Common myeloid progenitor, CD34-positive (primary cell): ENCODE data around the gene FYCO1.

ENCODE experiments used
- CTCF ChIA-PET: fragments of 350-600 bp; sonication (Branson Sonifier 250); formaldehyde crosslinking; loops from one replicate; lab custom pipeline; 2021; ENCODE audit warnings: antibody characterized with exemption; lab: Charles Lee
- POLR2A ChIA-PET: fragments of 350-600 bp; sonication (Branson Sonifier 250); formaldehyde crosslinking; loops from one replicate; lab custom pipeline; 2021; ENCODE audit warnings: antibody characterized with exemption; lab: Charles Lee
- DNase-seq, 3 donors: peaks; one replicate each; pipeline versions ENCODE4 v3.0.0 to v3.0.0-alpha.2; 2013
- H3K27ac ChIP-seq, 2 experiments: 1 replicate in 1 of 2; 2 replicates in 1 of 2; pipeline ENCODE4 v1.7.0; 2013; ENCODE audit warnings: inconsistent platforms in 2 of 2, low read length in 2 of 2, mild to moderate bottlenecking in 2 of 2, low read depth in 1 of 2, moderate library complexity in 1 of 2; ENCODE audit not compliant: severe bottlenecking in 2 of 2, insufficient read depth in 1 of 2, poor library complexity in 1 of 2
- H3K27me3 ChIP-seq, 5 experiments: replicated peaks in 2 of 5; 1 replicate in 3 of 5; 2 replicates in 2 of 5; pipeline versions ENCODE4 v1.6.1 to v1.7.0; 2013; ENCODE audit warnings: low read length in 4 of 5, mild to moderate bottlenecking in 2 of 5, moderate library complexity in 2 of 5, inconsistent platforms in 1 of 5; ENCODE audit not compliant: insufficient read depth in 5 of 5, control insufficient read depth in 4 of 5
- H3K36me3 ChIP-seq, 4 experiments: 1 replicate in 2 of 4; 2 replicates in 2 of 4; pipeline versions ENCODE4 v1.6.1 to v1.7.0; 2013; ENCODE audit warnings: low read length in 3 of 4, control low read depth in 1 of 4, mild to moderate bottlenecking in 1 of 4; ENCODE audit not compliant: control insufficient read depth in 4 of 4, insufficient read depth in 4 of 4
- H3K4me1 ChIP-seq, 4 experiments: 1 replicate in 3 of 4; 2 replicates in 1 of 4; pipeline versions ENCODE4 v1.6.1 to v1.7.1; 2013; ENCODE audit warnings: low read length in 3 of 4, mild to moderate bottlenecking in 3 of 4, control low read depth in 1 of 4, inconsistent platforms in 1 of 4, moderate library complexity in 1 of 4; ENCODE audit not compliant: control insufficient read depth in 4 of 4, insufficient read depth in 4 of 4; ENCODE audit errors: control extremely low read depth in 1 of 4
- H3K4me3 ChIP-seq, 7 experiments: 1 replicate in 4 of 7; 2 replicates in 3 of 7; pipeline versions ENCODE4 v1.5.1 to v1.7.0; 2013; ENCODE audit warnings: mild to moderate bottlenecking in 7 of 7, low read length in 6 of 7, moderate library complexity in 6 of 7, inconsistent platforms in 2 of 7, low read depth in 2 of 7, control low read depth in 1 of 7; ENCODE audit not compliant: insufficient read depth in 4 of 7, control insufficient read depth in 1 of 7; ENCODE audit errors: extremely low read depth in 1 of 7
- H3K9me3 ChIP-seq, 5 experiments: 1 replicate in 4 of 5; 2 replicates in 1 of 5; pipeline versions ENCODE4 v1.6.1 to v1.7.1; 2013; ENCODE audit warnings: low read length in 4 of 5, mild to moderate bottlenecking in 2 of 5, inconsistent platforms in 1 of 5, low read depth in 1 of 5, moderate library complexity in 1 of 5; ENCODE audit not compliant: control insufficient read depth in 4 of 5, insufficient read depth in 2 of 5; ENCODE audit errors: control extremely low read depth in 1 of 5
- WGBS: methylation state at CpG from one replicate; pipeline ENCODE4 v1.1.5; 2013; ENCODE audit not compliant: insufficient coverage; 5-methylcytosine and 5-hydroxymethylcytosine counted together

The FYCO1 gene

DNA sequence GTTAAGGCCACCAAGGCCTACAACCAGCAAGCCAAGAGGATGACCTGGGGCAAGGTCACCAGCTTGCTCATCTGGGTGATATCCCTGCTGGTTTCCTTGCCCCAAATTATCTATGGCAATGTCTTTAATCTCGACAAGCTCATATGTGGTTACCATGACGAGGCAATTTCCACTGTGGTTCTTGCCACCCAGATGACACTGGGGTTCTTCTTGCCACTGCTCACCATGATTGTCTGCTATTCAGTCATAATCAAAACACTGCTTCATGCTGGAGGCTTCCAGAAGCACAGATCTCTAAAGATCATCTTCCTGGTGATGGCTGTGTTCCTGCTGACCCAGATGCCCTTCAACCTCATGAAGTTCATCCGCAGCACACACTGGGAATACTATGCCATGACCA lies 48.7 kb downstream of the FYCO1 start:
- Histone ChIP-seq H3K4me1 (peaks cover 0 to 47% (median 20%) of the 10 kb centered on the region in 4 experiments), H3K9me3 (no peaks in the 10 kb centered on the region), H3K4me3 (no peak overlapping the region), H3K27me3 (no peaks in the 10 kb centered on the region), H3K36me3 (peaks cover 20 to 80% (median 49%) of the 10 kb centered on the region in 4 experiments), H3K27ac (no peak overlapping the region)
- WGBS, result 42% methylated on average over 3 of the region's 3 CpGs
- CTCF ChIA-PET, result interaction anchor here (1.1 to 4.9 kb wide), 7 partner anchors 8 to 140 kb away, joined by 3 to 28 read pairs (median 4); no protein-coding TSS in a partner anchor
- DNase-seq, result peak; percentile 25 to 71 (median 48)
- POLR2A ChIA-PET, result no interaction called here

GRCh38 chr3:45946307-45946706 lies 49.3 kb downstream of the FYCO1 start:
- Histone ChIP-seq H3K4me3 (no peak overlapping the region), H3K9me3 (no peaks in the 10 kb centered on the region), H3K27me3 (no peaks in the 10 kb centered on the region), H3K36me3 (peaks cover 20 to 75% (median 43%) of the 10 kb centered on the region in 4 experiments), H3K4me1 (peaks cover 0 to 52% (median 22%) of the 10 kb centered on the region in 4 experiments), H3K27ac (no peak overlapping the region)
- ChIA-PET POLR2A (no interaction called here), CTCF (interaction anchor here (1.4 to 4.9 kb wide), 4 partner anchors 17 to 240 kb away, joined by 3 to 28 read pairs (median 4); no protein-coding TSS in a partner anchor)
- 100% methylated on average over 1 of the region's 1 CpG for WGBS
- DNase-seq, result no peak

DNA sequence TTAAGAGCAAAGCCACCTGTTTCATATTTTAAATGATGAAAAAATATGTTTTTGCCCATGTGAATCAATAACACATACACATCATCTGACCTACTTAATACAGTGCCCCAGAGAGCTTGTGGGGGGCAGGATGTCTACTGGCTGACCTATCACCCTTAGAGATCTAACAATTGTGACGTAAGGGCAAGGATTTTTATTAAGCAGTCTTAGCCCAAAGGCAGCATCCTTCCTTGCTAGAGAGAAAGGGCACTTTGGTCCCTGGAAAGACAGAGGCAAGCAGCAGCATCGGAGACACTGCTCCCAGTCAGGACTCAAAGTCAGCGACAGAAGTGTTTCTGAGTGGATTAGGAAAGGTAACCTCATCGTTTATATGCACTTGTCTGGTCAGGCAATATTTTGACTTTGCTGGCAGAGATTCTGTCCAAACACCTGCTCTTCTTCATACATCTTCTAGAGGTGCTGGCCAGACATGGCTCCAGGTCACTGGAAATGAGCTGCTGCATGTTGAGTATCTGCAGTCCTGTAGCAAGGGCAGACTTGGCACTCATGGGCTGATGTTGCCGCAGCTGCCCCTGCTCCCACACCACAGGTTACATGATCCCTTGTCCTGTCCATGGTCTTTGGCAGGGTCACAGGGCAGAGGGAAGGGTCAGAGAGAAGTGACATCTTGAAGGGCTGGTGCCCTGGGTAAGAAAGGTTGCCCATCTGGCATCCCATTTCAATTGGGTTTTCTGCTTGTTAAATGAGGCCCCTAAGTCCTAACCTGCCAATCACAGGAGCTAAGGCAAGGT lies 50.6 kb downstream of the FYCO1 start:
- Histone ChIP-seq H3K36me3 (peaks cover 16 to 66% (median 38%) of the 10 kb centered on the region in 4 experiments), H3K4me3 (no peak overlapping the region), H3K27ac (no peak overlapping the region), H3K27me3 (no peaks in the 10 kb centered on the region), H3K9me3 (peaks cover 0 to 6% (median 0%) of the 10 kb centered on the region in 5 experiments), H3K4me1 (peaks cover 0 to 49% (median 24%) of the 10 kb centered on the region in 4 experiments)
- ChIA-PET POLR2A (no interaction called here), CTCF (interaction anchor here (0.9 to 4.9 kb wide), 5 partner anchors 21 to 433 kb away, joined by 3 to 28 read pairs (median 3); no protein-coding TSS in a partner anchor)
- WGBS, result 86% methylated on average over 4 of the region's 5 CpGs
- no peak for DNase-seq

GRCh38 chr3:45943207-45943846 lies 52.3 kb downstream of the FYCO1 start, which contains the start of gene CXCR6:
Gene CXCR6 (plus strand): TSS chr3:45943464. CDS start chr3:45946482, 3,018 bp downstream.
- ChIA-PET POLR2A (no interaction called here), CTCF (interaction anchor here (1.6 to 8.8 kb wide), 2 partner anchors 129 to 137 kb away, joined by 4 to 212 read pairs; no protein-coding TSS in a partner anchor)
- no peaks in the 10 kb centered on the region for H3K27me3 ChIP-seq
- DNase-seq, result no peak
- no peak within 1 kb of the TSS for H3K27ac ChIP-seq
- peaks cover 8 to 55% (median 31%) of the 10 kb centered on the region in 4 experiments for H3K36me3 ChIP-seq
- H3K4me1 ChIP-seq, result peaks cover 0 to 35% (median 17%) of the 10 kb centered on the region in 4 experiments
- no peak within 1 kb of the TSS for H3K4me3 ChIP-seq
- WGBS, result 94% methylated on average over 8 of the region's 8 CpGs
- peaks cover 0 to 6% (median 0%) of the 10 kb centered on the region in 5 experiments for H3K9me3 ChIP-seq

- Histone ChIP-seq H3K9me3 (peaks cover 0 to 6% (median 0%) of the 10 kb centered on the region in 5 experiments), H3K36me3 (peaks cover 6 to 54% (median 34%) of the 10 kb centered on the region in 4 experiments), H3K4me1 (peaks cover 0 to 25% (median 12%) of the 10 kb centered on the region in 4 experiments), H3K27me3 (no peaks in the 10 kb centered on the region), H3K4me3 (no peak overlapping the region), H3K27ac (no peak overlapping the region)
- DNase-seq, result peak; percentile 34 to 90 (median 82)
- CTCF ChIA-PET, result interaction anchor here (1.0 to 8.8 kb wide), 3 partner anchors 25 to 138 kb away, joined by 3 to 212 read pairs (median 4); no protein-coding TSS in a partner anchor
- POLR2A ChIA-PET, result no interaction called here
- 35% methylated on average over 5 of the region's 6 CpGs for WGBS
These were observed 53.4 kb downstream of the FYCO1 start for GRCh38 chr3:45942051-45942825.

- Histone ChIP-seq H3K27ac (no peak overlapping the region), H3K27me3 (no peaks in the 10 kb centered on the region), H3K36me3 (peaks cover 0 to 54% (median 35%) of the 10 kb centered on the region in 4 experiments), H3K4me1 (peaks cover 0 to 20% (median 10%) of the 10 kb centered on the region in 4 experiments), H3K4me3 (no peak overlapping the region), H3K9me3 (peaks cover 0 to 6% (median 0%) of the 10 kb centered on the region in 5 experiments)
- ChIA-PET CTCF (interaction anchor here (1.8 to 8.8 kb wide), 4 partner anchors 12 to 429 kb away, joined by 4 to 212 read pairs (median 28); no protein-coding TSS in a partner anchor), POLR2A (interaction anchor here (1.2 kb wide), 1 partner anchor 135 kb away, joined by 5 read pairs; no protein-coding TSS in a partner anchor)
- 95% methylated on average over 6 of the region's 6 CpGs for WGBS
- no peak for DNase-seq
These were observed 54.8 kb downstream of the FYCO1 start for GRCh38 chr3:45940781-45941365.
